WTC11 (cell line): ENCODE data around the gene CD207. TPM values are rescaled to one million over a fixed set of nuclear protein-coding genes. Genes with fewer than 3 reads are reported as not detected.

Source experiments
- ATAC-seq: fragments of 200-7000 bp; cut with Tn5 transposase; 2 replicates; pipeline ENCODE4 v1.10.0; 2021; ENCODE audit warnings: mild to moderate bottlenecking, moderate library complexity
- CTCF ChIA-PET: fragments of 300-600 bp; sonication (Branson Sonifier 250); formaldehyde crosslinking; loops from one replicate; lab custom pipeline; 2021; ENCODE audit warnings: antibody characterized with exemption; lab: Charles Lee
- POLR2A ChIA-PET: fragments of 350-600 bp; sonication (Branson Sonifier 250); formaldehyde crosslinking; loops from one replicate; lab custom pipeline; 2021; ENCODE audit warnings: antibody characterized with exemption; lab: Charles Lee
- DNase-seq: peaks from one replicate; pipeline ENCODE4 v3.0.0; 2021; ENCODE audit warnings: low spot score
- H3K27ac Mint-ChIP-seq: 2 replicates; pipeline ENCODE4 v1.8.0; 2021; ENCODE audit warnings: mixed read lengths
- H3K27me3 Mint-ChIP-seq: 2 replicates; pipeline ENCODE4 v1.8.0; 2021; ENCODE audit warnings: low read depth, mild to moderate bottlenecking, moderate library complexity, mixed read lengths
- H3K36me3 Mint-ChIP-seq: 2 replicates; pipeline ENCODE4 v1.8.0; 2021; ENCODE audit warnings: mixed read lengths
- H3K4me1 Mint-ChIP-seq: 2 replicates; pipeline ENCODE4 v1.8.0; 2022; ENCODE audit warnings: mixed read lengths
- H3K4me3 Mint-ChIP-seq: 2 replicates; pipeline ENCODE4 v1.8.0; 2021; ENCODE audit warnings: mild to moderate bottlenecking, moderate library complexity, mixed read lengths
- H3K9me3 Mint-ChIP-seq: 2 replicates; pipeline ENCODE4 v1.8.0; 2021; ENCODE audit warnings: mixed read lengths
- ATF3 ChIP-seq: sonication (generic); formaldehyde crosslinking; conservative IDR thresholded peaks from 2 replicates; pipeline ENCODE4 v1.8.1; 2022; ENCODE audit warnings: mild to moderate bottlenecking, missing genetic modification reagents
- E2F4 ChIP-seq: sonication (generic); formaldehyde crosslinking; IDR thresholded peaks from 2 replicates; pipeline ENCODE4 v1.8.1; 2022; ENCODE audit warnings: low read depth, mild to moderate bottlenecking, moderate library complexity, missing genetic modification reagents, borderline replicate concordance
- GTF2I ChIP-seq: fragments of 250-450 bp; sonication (Bioruptor Pico); conservative IDR thresholded peaks from 2 replicates; pipeline ENCODE4 v1.4.0; 2021; ENCODE audit warnings: mild to moderate bottlenecking
- MLX ChIP-seq: sonication (generic); formaldehyde crosslinking; IDR thresholded peaks from 2 replicates; pipeline ENCODE4 v1.8.1; 2023; ENCODE audit warnings: mild to moderate bottlenecking, missing genetic modification reagents, moderate library complexity
- MXD4 ChIP-seq: fragments of 250-450 bp; sonication (Bioruptor Pico); IDR thresholded peaks from 2 replicates; pipeline ENCODE4 v1.8.0; 2021; ENCODE audit warnings: mild to moderate bottlenecking, moderate library complexity, borderline replicate concordance
- SP1 ChIP-seq: sonication (generic); formaldehyde crosslinking; conservative IDR thresholded peaks from 2 replicates; pipeline ENCODE4 v1.8.1; 2022; ENCODE audit warnings: missing genetic modification reagents
- TCF7 ChIP-seq: sonication (generic); formaldehyde crosslinking; IDR thresholded peaks from 2 replicates; pipeline ENCODE4 v1.8.0; 2022; ENCODE audit warnings: mild to moderate bottlenecking, low read depth, missing genetic modification reagents, moderate library complexity
- ZNF423 ChIP-seq: fragments of 250-450 bp; sonication (Bioruptor Pico); IDR thresholded peaks from 2 replicates; pipeline ENCODE4 v2.1.2; 2022; ENCODE audit warnings: mild to moderate bottlenecking, moderate library complexity
- ZNF425 ChIP-seq: fragments of 250-450 bp; sonication (Bioruptor Pico); conservative IDR thresholded peaks from 2 replicates; pipeline ENCODE4 v1.9.0; 2021; ENCODE audit warnings: mild to moderate bottlenecking
- total RNA-seq: library from RNA; stranded (reverse); gene quantifications from 3 replicates; pipeline ENCODE4 v1.2.3, GENCODE V29; 2021
- TF ChIP-seq, protein P1 (sequence below): fragments of 250-450 bp; sonication (Bioruptor Pico); IDR thresholded peaks from 2 replicates; pipeline ENCODE4 v1.8.0; 2021; ENCODE audit warnings: mild to moderate bottlenecking
- TF ChIP-seq, protein P2 (sequence below): sonication (generic); formaldehyde crosslinking; IDR thresholded peaks from 2 replicates; pipeline ENCODE4 v1.8.0; 2022; ENCODE audit warnings: mild to moderate bottlenecking, missing genetic modification reagents
- TF ChIP-seq, protein P3 (sequence below): sonication (generic); formaldehyde crosslinking; IDR thresholded peaks from 2 replicates; pipeline ENCODE4 v1.8.0; 2023; ENCODE audit warnings: missing genetic modification reagents, mild to moderate bottlenecking, borderline replicate concordance

The CD207 gene
- total RNA-seq, 1 experiment from 2014 or later, result not detected

DNA sequence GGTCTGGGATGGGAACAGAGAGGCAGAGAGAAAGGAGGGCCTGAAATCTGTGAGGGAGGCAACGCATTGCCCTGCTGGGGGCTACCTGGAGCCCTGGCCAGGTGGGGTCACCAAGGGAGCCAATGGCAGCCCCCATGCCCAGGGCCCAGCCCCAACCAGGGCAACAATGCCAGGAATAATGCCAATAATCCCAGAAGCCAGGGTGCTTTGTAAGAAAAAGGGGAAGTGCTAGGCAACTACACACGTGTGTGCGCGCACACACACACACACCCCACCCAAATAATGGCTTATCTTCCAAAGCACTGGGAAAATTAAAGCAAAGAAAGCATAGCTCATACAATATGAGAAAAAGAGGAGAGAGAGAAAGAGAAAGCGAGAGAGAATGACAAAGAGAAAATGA is 8.2 kb downstream of the CD207 start (continued):
- TF ChIP-seq, protein P1, sequence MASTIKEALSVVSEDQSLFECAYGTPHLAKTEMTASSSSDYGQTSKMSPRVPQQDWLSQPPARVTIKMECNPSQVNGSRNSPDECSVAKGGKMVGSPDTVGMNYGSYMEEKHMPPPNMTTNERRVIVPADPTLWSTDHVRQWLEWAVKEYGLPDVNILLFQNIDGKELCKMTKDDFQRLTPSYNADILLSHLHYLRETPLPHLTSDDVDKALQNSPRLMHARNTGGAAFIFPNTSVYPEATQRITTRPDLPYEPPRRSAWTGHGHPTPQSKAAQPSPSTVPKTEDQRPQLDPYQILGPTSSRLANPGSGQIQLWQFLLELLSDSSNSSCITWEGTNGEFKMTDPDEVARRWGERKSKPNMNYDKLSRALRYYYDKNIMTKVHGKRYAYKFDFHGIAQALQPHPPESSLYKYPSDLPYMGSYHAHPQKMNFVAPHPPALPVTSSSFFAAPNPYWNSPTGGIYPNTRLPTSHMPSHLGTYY, result no peak

GRCh38 chr2:70826696-70827350 is 8.8 kb downstream of the CD207 start:
- DNase-seq (no peak), ATAC-seq (no peak)
- Mint-ChIP-seq H3K27ac (no peak overlapping the region), H3K4me1 (peaks cover 15% of the 10 kb centered on the region), H3K36me3 (no peaks in the 10 kb centered on the region), H3K9me3 (no peaks in the 10 kb centered on the region), H3K27me3 (peaks cover 23% of the 10 kb centered on the region), H3K4me3 (no peak overlapping the region)
- CTCF ChIA-PET, result no interaction called here
- POLR2A ChIA-PET, result no interaction called here
- TF ChIP-seq ATF3 (CRISPR knock-in tag) (no peak), MLX (CRISPR knock-in tag) (no peak), TCF7 (CRISPR knock-in tag) (no peak), E2F4 (CRISPR knock-in tag) (no peak), ZNF423 (CRISPR knock-in tag) (no peak), GTF2I (no peak), ZNF425 (CRISPR knock-in tag) (no peak), SP1 (CRISPR knock-in tag) (no peak), MXD4 (CRISPR knock-in tag) (no peak)
- TF ChIP-seq, protein P2, sequence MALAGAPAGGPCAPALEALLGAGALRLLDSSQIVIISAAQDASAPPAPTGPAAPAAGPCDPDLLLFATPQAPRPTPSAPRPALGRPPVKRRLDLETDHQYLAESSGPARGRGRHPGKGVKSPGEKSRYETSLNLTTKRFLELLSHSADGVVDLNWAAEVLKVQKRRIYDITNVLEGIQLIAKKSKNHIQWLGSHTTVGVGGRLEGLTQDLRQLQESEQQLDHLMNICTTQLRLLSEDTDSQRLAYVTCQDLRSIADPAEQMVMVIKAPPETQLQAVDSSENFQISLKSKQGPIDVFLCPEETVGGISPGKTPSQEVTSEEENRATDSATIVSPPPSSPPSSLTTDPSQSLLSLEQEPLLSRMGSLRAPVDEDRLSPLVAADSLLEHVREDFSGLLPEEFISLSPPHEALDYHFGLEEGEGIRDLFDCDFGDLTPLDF (CRISPR knock-in tag), result no peak
- TF ChIP-seq, protein P3, sequence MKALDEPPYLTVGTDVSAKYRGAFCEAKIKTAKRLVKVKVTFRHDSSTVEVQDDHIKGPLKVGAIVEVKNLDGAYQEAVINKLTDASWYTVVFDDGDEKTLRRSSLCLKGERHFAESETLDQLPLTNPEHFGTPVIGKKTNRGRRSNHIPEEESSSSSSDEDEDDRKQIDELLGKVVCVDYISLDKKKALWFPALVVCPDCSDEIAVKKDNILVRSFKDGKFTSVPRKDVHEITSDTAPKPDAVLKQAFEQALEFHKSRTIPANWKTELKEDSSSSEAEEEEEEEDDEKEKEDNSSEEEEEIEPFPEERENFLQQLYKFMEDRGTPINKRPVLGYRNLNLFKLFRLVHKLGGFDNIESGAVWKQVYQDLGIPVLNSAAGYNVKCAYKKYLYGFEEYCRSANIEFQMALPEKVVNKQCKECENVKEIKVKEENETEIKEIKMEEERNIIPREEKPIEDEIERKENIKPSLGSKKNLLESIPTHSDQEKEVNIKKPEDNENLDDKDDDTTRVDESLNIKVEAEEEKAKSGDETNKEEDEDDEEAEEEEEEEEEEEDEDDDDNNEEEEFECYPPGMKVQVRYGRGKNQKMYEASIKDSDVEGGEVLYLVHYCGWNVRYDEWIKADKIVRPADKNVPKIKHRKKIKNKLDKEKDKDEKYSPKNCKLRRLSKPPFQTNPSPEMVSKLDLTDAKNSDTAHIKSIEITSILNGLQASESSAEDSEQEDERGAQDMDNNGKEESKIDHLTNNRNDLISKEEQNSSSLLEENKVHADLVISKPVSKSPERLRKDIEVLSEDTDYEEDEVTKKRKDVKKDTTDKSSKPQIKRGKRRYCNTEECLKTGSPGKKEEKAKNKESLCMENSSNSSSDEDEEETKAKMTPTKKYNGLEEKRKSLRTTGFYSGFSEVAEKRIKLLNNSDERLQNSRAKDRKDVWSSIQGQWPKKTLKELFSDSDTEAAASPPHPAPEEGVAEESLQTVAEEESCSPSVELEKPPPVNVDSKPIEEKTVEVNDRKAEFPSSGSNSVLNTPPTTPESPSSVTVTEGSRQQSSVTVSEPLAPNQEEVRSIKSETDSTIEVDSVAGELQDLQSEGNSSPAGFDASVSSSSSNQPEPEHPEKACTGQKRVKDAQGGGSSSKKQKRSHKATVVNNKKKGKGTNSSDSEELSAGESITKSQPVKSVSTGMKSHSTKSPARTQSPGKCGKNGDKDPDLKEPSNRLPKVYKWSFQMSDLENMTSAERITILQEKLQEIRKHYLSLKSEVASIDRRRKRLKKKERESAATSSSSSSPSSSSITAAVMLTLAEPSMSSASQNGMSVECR (CRISPR knock-in tag), result no peak
